ENCODE data around the gene NTM. TPM values are rescaled to one million over a fixed set of nuclear protein-coding genes. Genes with fewer than 3 reads are reported as not detected.

NTM gene
- total and polyA plus RNA-seq, 9 donors = 0.16 to 8.5 (median 0.55) TPM; not detected in 3

DNA sequence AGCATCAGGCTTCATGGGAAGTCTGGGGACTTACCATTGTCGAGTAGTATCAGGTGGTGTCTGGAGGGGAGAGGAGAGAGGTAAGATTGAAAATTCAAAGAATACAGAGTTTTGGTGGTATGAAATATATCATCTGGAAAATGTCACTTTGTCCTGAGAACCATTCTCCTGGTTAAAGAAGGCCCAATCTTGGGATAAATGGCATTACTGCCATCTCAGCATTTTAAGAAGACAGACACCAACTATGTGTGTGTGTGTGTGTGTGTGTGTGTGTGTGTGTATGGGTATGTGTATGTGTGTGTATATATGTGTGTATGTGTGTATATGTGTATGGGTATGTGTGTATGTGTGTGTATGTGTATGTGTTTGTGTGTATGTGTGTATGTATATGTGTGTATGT, 673.3 kb downstream of the NTM start:
- TF ChIP-seq POLR2A (IDR thresholded peaks at IDR 0.05) (no peak), EP300 (IDR thresholded peaks at IDR 0.05) (no peak)
- TF ChIP-seq, protein P1, sequence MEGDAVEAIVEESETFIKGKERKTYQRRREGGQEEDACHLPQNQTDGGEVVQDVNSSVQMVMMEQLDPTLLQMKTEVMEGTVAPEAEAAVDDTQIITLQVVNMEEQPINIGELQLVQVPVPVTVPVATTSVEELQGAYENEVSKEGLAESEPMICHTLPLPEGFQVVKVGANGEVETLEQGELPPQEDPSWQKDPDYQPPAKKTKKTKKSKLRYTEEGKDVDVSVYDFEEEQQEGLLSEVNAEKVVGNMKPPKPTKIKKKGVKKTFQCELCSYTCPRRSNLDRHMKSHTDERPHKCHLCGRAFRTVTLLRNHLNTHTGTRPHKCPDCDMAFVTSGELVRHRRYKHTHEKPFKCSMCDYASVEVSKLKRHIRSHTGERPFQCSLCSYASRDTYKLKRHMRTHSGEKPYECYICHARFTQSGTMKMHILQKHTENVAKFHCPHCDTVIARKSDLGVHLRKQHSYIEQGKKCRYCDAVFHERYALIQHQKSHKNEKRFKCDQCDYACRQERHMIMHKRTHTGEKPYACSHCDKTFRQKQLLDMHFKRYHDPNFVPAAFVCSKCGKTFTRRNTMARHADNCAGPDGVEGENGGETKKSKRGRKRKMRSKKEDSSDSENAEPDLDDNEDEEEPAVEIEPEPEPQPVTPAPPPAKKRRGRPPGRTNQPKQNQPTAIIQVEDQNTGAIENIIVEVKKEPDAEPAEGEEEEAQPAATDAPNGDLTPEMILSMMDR (IDR thresholded peaks at IDR 0.05) = no peak
- no peaks in the 10 kb centered on the region for H3K27me3 ChIP-seq
- no peak overlapping the region for H3K4me3 ChIP-seq
- H3K36me3 ChIP-seq = no peaks in the 10 kb centered on the region
- H3K27ac ChIP-seq = no peak overlapping the region
- no peaks in the 10 kb centered on the region for H3K4me1 ChIP-seq (ENCODE audit: insufficient read depth)
- intact Hi-C loops (cut with DNase I) = no loop called here
- no peak for DNase-seq
- WGBS, 3 donors = 75 to 85% (median 81%) methylated on average over 1 of the region's 1 CpG
- H3K9me3 ChIP-seq = no peaks in the 10 kb centered on the region

DNA sequence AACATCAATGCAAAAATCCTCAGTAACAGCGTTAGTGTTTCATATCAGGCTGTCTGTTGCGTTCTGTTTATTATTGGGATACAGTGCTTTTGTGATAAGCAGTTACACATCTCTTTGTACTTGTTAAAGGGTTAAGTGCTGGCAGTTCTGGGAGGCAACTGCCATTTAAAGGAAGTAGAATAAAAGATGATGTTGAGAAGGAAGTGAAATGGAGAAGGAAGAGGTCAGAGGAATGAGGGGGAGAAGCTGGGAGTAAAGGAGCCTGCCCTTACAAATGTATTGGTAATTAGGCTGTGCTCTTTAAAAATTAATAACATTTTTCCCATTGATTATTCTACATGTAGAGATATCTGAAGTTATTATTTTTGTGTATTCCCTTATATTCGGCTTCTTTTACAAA, 674.7 kb downstream of the NTM start:
- Histone ChIP-seq H3K4me3 (no peak overlapping the region), H3K27me3 (no peaks in the 10 kb centered on the region), H3K9me3 (no peaks in the 10 kb centered on the region), H3K27ac (no peak overlapping the region), H3K4me1 (ENCODE audit: insufficient read depth) (no peaks in the 10 kb centered on the region), H3K36me3 (no peaks in the 10 kb centered on the region)
- intact Hi-C loops (cut with DNase I) = no loop called here
- 74 to 75% (median 74%) methylated on average over 3 of the region's 3 CpGs for WGBS, 3 donors
- TF ChIP-seq, protein P1 (IDR thresholded peaks at IDR 0.05) = no peak
- no peak for TF ChIP-seq EP300 (IDR thresholded peaks at IDR 0.05)
- TF ChIP-seq POLR2A (IDR thresholded peaks at IDR 0.05) = no peak
- DNase-seq = no peak

DNA sequence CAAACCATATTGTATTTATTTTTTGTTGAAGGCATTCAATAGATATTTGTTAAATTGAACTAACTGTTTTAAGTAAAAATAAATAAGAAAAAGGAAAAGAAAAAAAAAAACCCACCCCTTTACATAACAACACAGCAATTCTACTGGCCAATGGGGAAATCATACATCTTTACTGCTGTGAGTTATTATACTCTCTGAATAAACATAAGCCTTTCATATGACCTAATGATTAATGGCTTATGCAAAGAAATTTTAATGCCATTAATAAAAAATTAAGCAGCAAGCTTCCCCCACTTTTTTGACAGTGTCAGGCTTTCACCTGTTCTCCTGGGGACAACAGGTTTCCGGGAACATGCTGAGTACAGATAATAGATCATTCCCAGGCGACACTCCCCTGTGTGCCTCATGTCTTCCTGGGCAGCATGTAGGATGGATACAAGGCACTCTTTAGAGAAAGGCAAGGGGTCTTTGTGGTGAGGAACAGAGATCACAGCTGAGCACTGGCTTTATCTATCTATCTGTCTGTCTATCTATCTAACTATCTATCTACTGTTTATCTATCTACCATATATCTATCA, 676.0 kb downstream of the NTM start:
- no peaks in the 10 kb centered on the region for H3K4me1 ChIP-seq (ENCODE audit: insufficient read depth)
- H3K9me3 ChIP-seq = no peaks in the 10 kb centered on the region
- H3K36me3 ChIP-seq = no peaks in the 10 kb centered on the region
- no peak for DNase-seq
- no peak for TF ChIP-seq POLR2A (IDR thresholded peaks at IDR 0.05)
- TF ChIP-seq EP300 (IDR thresholded peaks at IDR 0.05) = no peak
- TF ChIP-seq, protein P1 (IDR thresholded peaks at IDR 0.05) = no peak
- H3K27ac ChIP-seq = no peak overlapping the region
- H3K27me3 ChIP-seq = no peaks in the 10 kb centered on the region
- H3K4me3 ChIP-seq = no peak overlapping the region
- intact Hi-C loops (cut with DNase I) = no loop called here
- 66 to 77% (median 73%) methylated on average over 2 of the region's 2 CpGs for WGBS, 3 donors

DNA sequence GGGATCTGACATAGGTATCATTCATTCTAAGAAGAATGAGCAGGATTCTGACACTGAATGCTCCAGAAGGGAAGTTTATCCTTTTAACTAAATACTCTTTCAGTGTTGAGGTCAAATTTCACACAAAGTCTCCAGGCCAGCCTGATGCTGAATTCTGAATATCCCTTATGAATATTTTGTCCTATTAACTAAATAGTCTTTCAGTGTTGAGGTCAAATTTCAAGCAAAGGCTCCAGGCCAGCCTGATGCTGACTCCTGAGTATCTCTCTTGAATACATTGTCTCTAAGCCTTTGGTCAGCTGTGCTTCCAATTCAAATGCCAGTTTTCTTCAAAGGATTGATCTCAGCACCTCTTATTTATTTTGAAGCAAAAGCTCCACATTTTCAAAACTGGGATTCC, 676.8 kb downstream of the NTM start:
- TF ChIP-seq EP300 (IDR thresholded peaks at IDR 0.05) (no peak), POLR2A (IDR thresholded peaks at IDR 0.05) (no peak)
- TF ChIP-seq, protein P1 (IDR thresholded peaks at IDR 0.05) = no peak
- intact Hi-C loops (cut with DNase I) = no loop called here
- H3K27ac ChIP-seq = no peak overlapping the region

More for the DNA sequence above, 676.8 kb downstream of the NTM start:
- Histone ChIP-seq H3K4me3 (no peak overlapping the region), H3K4me1 (ENCODE audit: insufficient read depth) (no peaks in the 10 kb centered on the region), H3K9me3 (no peaks in the 10 kb centered on the region), H3K27me3 (no peaks in the 10 kb centered on the region), H3K36me3 (no peaks in the 10 kb centered on the region)
- no peak for DNase-seq
